Erythroblast (primary cell): ENCODE results near the gene LEFTY2.

Source experiments
- GATA1 ChIP-seq: IDR thresholded peaks from 2 replicates; pipeline ENCODE4 v1.6.1; 2011; ENCODE audit warnings: low read depth, mild to moderate bottlenecking, control low read depth, low read length, moderate library complexity
- POLR2A ChIP-seq: IDR thresholded peaks from 2 replicates; pipeline ENCODE4 v1.6.1; 2011; ENCODE audit warnings: mild to moderate bottlenecking, low read length

- TF ChIP-seq POLR2A (no peak), GATA1 (no peak)
These were observed 1.6 kb upstream of the LEFTY2 start for GRCh38 chr1:225942574-225942973.
